Measurements from ENCODE around the gene STOML1.

DNA sequence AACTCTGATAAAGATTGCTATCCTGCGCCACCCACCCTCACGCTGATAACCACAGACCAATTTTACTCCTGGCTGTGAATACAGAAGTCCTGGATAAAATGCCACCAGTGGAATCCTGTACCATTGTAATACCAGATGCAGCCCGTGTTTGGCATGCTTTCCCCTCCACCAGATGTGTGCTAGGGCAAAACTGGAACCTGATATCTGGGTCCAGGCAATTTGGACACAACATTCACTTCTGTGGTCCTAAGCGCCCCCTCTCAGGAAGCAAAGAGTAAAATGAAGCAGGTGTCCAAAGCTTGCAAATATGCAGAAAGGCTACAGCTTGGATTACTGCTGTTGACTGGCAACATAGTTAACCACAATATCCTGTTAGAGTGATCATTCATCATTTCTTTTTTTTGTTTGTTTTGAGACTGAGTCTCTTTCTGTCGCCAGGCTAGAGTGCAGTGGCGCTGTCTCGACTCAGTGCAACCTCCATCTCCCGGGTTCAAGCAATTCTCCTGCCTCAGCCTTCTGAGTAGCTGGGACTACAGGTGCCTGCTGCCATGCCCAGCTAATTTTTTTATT lies 33.0 kb downstream of the STOML1 start:
- no peak for TF ChIP-seq POLR2A (IDR thresholded peaks at IDR 0.05)
- TF ChIP-seq, protein P1, sequence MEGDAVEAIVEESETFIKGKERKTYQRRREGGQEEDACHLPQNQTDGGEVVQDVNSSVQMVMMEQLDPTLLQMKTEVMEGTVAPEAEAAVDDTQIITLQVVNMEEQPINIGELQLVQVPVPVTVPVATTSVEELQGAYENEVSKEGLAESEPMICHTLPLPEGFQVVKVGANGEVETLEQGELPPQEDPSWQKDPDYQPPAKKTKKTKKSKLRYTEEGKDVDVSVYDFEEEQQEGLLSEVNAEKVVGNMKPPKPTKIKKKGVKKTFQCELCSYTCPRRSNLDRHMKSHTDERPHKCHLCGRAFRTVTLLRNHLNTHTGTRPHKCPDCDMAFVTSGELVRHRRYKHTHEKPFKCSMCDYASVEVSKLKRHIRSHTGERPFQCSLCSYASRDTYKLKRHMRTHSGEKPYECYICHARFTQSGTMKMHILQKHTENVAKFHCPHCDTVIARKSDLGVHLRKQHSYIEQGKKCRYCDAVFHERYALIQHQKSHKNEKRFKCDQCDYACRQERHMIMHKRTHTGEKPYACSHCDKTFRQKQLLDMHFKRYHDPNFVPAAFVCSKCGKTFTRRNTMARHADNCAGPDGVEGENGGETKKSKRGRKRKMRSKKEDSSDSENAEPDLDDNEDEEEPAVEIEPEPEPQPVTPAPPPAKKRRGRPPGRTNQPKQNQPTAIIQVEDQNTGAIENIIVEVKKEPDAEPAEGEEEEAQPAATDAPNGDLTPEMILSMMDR (IDR thresholded peaks at IDR 0.05), result no peak
